Iris pigment epithelial cell (primary cell): ENCODE results near the gene ADGRB3.
A peak's percentile ranks its signal among the peaks of the same experiment; 100 is the strongest.

ENCODE experiments used
- DNase-seq: peaks from one replicate; pipeline ENCODE4 v3.0.0-alpha.2; 2011; ENCODE audit warnings: low read depth

Gene ADGRB3

DNA sequence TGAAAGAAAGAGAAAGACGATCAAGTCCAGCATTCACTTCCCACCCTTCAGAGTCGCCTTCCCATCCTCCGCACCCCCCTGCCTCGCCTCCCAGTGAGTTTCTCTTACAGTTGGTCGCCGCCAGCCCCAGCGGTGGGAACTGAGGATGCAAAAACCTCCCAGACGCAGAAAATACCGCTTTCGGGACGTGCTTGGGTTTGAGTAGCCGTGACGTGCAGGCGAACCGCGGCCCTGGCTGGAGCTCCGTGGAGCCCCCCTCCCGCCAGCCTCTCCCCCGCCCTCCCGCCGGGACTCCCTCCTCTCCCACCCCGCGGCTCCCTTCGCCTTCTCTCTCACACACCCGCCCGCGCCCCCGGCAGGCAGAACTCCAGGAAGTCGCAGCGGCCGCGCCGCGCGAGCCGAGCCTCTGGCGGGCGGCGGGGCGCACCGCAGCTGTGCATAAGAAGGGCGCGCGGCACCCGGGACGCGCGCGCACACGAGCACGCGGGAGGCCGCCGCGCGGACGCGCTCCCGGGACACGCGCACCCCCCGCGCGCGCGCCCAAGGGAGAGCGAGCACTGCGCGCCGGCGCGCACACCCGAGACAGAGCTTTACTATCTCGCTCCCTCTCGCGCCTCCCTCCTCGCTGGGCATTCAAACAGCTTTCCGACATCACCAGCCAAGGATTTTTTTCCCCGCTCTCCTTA, at the start of gene ADGRB3:
Gene ADGRB3, plus strand, starts transcription at position 557 of the 686 bp plus-strand sequence. CDS start 3,394 bp downstream, outside the sequence.
- peak; percentile 71 for DNase-seq

DNA sequence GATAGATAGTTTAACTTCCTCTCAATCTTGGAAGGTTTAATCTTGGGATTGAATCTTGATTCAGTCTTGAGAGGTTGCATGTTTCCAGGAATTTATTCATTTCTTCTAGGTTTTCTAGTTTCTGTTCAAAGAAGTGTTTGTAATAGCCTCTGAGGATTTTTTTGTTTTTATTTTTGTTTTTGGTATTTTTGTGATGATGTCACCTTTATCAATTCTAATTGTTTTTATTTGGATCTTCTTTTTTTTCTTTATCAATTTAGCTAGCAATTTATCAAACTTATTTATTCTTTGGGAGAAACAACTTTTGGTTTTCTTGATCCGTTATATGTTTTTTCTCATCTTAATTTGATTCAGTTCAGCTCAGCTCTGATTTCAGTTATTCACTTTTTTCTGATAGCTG, 41.5 kb upstream of the ADGRB3 start:
- no peak for DNase-seq

DNA sequence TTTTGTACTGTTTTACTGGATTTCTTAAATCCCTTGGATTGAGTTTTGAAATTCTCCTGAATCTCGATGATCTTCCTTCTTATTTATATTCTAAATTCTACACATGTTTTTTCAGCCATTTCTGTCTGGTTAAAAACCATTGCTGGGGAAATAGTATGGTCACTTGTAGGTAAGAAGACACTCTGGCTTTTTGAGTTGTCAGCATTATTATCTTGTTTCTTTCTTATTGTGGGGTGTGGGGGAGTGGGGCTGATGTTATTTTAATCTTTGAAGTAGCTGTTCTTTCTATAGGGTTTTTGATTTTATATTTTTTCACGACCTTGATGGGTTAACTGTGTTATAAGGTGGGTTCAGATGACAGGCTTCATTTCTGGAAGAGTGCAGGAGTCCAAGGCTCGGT, 37.4 kb upstream of the ADGRB3 start:
- no peak for DNase-seq

DNA sequence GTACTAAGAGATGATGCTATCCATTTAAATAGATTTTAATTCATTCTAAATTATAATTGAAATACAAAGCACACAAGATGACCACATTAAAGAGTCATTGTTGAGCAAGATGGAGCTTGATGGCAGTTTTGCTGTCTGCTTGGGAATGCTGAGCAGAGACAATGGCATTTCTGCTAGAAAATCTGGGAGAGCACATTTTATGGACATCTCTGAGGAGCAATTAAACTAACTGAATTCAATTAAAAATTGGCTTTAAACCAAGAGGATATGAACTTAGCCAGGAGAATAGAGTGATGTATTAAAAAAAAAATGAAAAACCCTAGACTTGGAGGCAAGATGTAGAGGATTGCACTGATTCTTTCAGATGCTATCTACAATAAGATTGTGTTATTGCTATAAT, 19.1 kb upstream of the ADGRB3 start:
- DNase-seq, result no peak

DNA sequence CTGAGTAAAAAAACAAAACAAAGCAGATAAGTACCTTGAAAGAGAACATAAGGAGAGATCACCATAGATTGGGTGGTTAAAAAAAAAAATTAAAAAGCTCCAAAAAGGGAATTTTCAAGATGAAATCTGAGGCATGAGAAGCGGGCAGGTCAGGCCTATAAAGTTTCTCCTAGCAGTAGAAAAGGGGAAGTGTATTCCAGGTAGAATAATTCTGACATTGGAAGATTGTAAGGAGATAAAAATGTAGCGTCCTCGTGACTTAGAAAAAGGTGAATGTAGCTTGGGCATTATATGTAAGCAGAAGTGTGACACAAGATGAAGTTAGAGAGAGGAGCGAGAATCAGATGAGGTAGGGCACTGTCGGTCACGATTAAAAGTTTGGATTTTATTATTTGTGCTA, 9.1 kb upstream of the ADGRB3 start:
- no peak for DNase-seq

DNA sequence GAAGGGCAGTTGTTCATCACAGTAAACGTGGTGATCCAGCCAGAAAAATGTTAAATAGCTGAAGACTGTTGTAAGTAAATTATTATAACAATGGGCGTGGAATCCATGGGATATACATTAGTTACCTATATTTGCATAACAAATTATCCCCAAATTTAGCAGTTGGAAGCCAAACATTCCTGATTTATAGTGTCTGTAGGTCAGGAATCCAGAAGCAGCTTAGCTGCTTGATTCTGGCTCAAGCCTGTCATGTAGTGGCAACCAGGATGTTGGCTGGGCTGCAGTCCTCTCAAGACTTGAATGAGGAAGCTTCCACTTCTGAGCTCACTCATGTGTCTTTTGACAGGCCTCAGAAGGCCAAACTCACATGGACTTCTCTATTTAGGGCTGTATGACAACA, 6.9 kb upstream of the ADGRB3 start:
- no peak for DNase-seq

DNA sequence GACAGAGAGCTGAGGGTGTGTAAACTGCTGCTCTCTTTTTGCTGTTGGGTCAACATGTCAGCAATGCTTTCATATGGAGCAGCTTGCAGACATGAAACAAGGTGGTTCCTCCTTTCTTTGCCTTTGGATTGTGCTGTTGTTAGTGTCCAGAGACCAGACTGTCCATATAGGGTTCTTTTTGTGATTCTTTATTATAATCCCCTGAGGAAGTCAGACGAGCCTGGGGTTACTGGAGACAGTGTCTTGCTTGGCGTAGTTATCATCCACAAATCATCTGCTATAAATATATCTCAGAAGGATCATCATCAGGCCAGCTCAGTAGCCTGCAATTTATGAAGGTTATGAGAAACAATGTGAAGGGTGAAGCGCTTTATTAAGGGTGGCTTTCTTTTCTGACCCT, 2.3 kb upstream of the ADGRB3 start:
- DNase-seq, result no peak

DNA sequence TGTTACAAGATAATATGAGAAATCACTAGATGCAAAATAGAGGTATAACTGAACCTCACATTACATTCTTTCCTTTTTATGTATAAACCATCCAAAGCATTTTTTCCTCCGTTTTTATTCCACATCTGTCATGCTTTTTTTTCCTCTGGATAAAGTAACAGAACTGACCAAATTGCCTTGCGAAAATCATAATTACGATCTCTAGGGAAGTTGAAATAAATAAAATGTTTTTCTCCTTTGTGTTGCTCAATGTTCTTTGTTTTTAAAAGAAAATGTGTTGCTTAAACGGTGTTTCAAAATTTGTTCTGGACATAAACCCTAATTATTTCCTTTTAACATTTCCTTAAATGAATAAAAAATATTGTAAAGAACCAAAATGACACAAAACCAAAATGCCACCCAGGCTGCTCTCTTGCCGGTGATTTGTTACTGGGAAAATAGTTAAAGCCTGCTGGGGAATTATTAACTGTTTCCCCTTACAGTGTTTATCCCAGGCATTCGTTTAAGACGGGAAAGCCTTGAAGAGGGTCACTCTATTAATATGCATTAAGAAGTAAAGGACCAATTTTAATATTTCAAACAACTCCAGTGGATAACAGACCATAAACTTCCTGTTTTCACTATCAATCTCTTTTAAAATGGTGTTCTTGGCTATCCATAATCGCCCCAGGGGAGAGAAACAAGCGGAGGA, 1.7 kb upstream of the ADGRB3 start:
- no peak for DNase-seq

DNA sequence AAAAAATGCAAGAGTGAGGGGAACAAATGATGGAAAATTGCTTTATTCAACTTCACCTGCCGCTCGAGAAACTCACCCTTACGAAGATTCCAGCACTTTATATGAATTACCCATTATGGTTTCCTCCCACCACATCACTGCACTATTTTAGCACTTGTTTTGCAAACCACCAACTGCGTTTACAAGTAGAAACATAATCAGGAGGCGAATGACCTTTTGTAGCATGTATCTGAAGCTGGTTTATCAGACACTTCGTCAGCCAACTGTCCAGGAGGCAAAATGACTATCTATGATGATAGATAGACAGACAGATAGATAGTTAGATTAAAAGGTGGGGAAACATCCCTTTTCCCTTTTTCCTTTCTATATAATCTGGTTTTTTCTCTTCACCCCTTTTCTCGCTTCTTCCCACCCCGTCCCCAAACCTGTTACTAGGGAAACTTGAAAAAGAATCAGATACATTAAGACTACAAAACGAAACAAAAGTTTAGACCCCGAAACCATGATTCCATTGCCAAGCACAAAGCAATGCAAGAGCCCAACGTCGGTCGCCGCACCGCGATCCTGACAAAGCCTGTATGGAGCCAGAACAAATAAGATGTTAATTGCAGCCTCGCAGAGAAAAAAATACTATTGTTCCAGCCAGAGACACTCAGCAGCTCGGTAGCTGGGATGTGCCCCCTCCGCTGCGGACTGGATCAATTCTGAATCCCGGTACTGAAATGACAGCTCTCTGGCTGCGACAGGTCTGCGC, 933 bp upstream of the ADGRB3 start:
- no peak for DNase-seq

DNA sequence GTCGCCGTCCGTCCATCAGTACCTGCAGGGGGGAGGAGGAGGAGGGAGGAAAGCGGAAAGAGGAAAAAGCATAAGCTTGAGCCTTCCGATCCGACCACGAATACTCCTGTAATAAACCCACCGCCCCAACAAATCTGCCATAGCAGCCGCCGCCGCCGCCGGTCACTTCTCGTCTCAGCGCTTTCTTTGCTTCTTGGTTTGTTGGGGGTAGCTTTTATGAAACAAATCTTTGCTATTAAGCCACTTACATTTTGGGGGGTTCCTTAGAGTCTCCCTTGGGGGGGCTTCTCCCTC, 277 bp downstream of the ADGRB3 start:
- no peak for DNase-seq

DNA sequence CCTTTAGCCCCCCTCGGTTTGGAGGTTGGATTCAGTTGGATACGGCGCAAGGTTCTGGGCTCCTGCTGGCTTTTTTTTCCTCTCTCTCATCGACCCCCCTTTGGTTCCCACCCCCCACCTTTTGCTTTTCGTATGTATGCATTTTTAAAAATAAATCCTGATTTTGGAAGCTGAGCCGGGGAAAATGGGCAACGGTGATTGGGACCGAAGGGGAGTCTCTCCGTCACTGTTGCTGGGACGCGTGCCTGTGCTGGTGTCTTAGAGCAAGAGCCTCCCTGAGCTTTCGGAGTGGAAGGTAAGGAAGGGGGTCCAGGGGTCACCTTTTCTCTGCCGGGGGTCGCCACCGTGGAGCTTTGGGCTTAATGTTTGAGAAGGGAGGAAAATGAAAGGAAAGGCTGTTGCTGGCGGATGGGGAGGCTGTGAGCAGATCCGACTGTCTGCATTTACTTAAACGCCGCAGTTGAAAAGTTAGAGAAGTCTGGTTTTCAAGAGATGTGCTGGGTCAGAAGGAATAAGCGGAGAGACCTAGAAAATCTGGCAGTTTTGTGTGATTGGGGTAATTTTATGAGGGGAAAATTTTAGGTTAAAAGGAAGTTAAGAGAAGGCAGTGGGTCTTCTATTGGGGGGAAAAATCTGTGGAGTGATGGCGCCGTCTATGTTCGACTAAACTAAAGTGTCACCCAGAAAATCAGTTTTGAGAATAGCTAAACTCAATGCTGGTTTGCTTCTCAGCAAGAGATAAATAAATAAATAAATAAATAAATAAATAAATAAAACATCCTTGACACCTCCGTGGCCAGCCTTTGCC, 828 bp downstream of the ADGRB3 start:
- no peak for DNase-seq

DNA sequence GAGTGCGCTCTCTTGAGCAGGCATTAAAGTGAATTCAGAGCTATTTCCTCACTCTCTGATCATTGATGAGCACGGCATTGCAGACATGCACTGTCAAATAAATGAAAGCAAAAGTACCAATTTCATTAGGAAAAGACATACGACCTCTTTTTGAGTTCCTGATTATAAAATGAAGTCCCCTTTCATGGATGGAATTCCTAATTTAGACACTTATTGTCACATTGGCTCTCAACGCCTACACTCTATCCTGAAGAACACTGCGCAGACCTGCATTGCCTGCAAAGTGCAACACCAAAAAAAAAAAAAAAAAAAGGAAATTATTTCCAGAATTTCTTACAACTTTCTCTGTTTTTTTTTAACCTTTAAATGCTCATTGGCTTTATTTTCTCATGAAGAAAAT, 1.6 kb downstream of the ADGRB3 start:
- DNase-seq, result no peak

DNA sequence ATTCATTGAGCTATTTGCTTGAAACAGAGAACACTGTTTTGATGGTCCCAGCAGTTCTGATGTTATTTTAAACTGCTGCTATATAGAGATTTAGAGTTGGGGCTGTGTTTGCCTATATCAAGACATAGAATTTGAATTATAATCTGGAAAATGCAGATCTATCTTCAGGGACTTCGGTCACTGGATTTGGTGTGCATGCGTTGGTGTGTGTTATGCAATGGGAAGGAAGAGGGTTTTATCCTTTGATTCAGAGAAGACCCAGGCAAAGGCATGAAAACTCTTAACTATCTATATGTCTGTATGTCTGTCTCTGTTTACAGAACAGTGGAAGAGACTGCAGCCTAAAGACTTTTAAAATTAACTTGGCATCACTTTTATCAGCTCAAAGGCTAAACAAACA, 2.0 kb downstream of the ADGRB3 start:
- no peak for DNase-seq

DNA sequence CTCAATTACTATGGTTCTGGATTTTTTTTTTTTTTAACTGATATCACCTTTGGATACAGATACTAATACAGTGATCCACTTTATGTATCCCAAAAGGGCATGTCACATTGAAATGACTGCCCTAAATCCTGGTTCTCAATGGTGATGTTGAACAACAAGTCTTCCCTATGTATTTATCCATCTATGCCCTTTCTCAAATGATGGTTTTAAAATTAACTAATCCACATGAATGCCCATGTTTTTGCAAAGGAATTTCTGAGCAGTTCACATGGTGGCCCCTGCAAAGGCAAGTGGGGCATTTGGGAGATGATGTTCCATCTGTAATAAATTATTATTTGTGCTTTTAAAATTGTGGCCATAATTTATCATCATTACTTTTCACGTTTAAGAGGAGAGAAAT, 2.7 kb downstream of the ADGRB3 start:
- no peak for DNase-seq

DNA sequence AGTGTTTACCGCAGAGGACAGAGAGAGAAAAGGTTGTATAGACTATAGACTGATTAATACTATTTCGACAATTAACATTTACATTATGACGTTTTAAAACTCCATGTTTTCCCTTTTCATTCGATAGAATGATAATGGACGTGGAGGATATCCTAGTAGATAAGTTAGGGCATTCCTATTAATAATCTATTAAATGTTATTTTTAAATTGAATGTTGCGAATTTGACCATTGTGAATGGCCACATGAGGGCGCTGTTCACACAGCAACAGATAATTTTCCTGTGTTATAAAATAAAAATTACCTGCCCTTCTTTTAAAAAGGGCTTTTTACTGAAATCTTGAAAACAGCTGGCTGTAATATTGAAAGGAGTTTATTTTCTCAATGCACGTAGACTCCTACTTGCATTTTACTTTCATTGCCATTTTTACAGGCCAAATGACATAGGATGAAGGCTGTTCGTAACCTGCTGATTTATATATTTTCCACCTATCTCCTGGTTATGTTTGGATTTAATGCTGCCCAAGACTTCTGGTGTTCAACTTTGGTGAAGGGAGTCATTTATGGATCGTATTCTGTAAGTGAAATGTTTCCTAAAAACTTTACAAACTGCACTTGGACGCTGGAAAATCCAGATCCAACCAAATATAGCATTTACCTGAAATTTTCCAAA, 3.3 kb downstream of the ADGRB3 start:
- peak; percentile 43 for DNase-seq

DNA sequence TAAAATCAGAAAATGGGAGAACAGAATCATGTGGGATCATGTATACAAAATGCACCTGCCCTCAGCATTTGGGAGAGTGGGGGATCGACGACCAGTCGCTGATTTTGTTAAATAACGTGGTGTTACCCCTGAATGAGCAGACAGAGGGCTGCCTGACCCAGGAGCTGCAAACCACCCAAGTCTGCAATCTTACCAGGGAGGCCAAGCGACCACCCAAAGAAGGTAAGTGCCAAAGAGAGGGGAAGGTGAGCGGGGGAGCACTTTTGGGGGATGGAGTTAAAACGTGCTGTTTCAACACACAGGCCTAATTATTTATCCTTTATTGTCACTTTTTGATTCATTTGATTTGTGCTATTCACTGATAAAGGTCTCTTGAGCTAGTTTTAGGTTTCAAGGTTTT, 4.1 kb downstream of the ADGRB3 start:
- no peak for DNase-seq

DNA sequence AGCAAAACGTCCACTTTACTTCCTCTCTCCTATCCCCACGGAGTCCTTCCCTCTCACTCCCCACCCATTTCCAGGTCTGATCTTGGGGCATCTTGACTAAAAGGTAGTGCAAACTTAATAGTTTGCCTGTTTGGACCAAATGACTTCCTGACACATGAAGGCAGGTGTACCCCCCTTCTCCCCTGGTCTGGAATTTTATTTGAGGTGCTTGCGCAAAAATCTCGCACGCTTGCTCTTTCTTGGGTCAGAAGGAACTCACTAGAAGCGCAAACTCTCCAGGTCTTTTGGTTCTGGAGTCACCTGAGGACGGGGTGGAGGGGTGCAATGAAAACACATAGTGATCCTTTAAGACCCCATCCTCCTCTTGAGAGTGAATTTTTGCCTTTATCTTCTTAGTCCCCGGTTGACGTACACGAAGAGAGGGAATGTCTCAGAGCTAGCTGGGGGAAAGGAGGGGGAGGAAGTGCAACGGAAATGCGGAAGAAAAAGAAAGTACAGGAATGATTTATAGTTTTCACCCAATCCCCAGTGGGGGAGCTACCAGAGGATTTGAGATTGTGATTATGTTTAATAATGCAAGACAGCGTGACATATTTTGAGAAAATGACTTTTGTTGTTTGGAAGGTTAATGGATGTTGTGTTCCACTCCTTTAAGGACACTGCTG, 4.9 kb downstream of the ADGRB3 start:
- DNase-seq, result no peak

DNA sequence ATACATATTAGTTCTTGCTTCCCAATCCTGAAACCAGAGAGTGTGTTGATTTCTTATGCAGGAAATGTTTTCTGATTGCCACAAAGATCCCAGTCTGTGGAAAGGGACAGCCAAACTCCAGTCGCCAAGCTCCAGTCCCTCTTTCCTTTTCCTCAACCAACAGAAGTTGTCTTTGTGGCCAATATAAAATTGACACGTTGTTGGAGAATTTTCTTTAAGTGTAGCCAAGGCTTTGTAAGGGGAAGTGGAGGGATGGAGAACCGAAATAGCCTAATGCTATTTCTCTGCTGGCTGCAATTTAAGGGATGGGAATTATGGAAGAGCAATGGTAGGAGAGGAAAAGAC, 5.4 kb downstream of the ADGRB3 start:
- no peak for DNase-seq

DNA sequence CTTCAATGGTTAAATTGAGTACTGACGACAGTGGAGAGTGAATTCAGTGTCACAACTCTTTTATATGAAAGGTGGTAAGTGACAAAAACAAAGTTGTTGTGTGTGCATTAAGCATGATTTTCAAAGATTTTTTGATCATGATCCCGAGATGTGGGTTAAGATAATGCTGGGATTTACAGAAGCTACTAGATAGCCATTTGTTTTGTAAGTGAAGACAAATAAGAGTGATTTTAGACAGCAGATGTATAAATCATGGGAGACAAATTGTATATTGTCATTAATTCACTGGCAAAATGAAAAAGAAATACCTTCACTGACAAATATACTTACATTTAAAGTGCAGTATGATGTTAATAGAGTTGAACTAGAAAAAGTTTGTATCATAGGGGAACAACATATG, 6.1 kb downstream of the ADGRB3 start:
- no peak for DNase-seq

DNA sequence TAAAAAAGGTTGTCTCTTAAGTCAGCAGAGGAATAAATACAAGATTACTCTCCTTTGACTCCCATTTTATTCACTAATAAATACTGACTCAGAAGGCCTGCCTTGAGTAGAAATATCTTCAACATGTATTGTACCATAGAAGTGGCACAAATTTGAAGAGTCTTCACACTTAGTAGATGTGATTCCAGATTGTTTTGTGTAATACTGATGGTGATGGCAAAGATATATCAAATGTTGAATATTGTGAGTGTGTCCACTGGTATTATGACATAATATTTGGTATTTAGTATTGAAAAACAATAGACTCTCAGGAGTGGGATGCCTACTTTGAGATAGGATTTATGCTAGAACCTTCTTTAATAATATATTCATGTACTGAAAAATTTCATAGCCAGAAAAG, 7.0 kb downstream of the ADGRB3 start:
- DNase-seq, result no peak

DNA sequence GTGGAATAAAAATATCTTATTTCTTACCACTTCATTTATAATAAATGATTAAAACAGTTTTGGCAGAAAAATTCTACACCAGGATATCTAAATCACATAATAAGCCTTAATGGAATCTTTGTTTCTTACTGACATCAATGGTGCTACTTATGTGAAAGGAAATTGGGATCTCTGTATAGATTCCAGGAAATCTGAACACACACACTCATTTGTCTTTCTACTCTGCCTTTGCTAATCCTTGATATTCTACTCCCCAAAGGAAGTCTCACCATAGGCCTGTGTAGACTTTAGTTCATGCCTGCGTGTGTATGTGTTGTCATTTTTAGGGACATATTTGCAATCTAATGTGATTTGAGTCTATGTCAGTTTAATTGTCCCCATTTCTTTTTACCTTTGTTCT, 7.9 kb downstream of the ADGRB3 start:
- DNase-seq, result no peak

DNA sequence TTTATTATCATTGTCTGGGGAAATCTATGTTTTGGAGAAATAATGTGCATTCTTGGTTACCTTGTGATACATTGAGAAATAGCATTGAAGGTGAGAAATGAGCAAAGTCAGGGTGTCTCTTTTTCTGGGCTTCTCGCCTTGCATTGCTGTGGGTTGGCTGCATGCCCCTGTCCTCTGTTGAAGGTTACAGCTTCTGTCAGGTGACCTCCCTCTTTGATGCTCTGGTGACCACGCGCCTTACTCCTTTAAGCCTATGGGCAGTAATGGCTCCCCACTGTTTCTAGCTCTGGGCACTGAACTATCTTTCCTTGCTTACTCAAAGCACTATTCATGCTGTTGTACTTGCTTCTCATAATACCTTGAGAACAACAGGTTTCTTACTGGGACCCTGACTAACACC, 14.6 kb downstream of the ADGRB3 start:
- DNase-seq, result no peak
